OCI-LY1 (cell line): ENCODE data around the gene MUC13.

ENCODE experiments used
- H2AFZ ChIP-seq: fragments of 200-600 bp; sonication (generic), shearing (Covaris generic); 2 replicates; pipeline ENCODE4 v1.6.0; 2014; ENCODE audit warnings: antibody characterized with exemption, mild to moderate bottlenecking, low read length
- H3F3A ChIP-seq: fragments of 200-600 bp; sonication (generic), shearing (Covaris generic); 2 replicates; pipeline ENCODE4 v1.6.0; 2014; ENCODE audit warnings: mild to moderate bottlenecking, antibody characterized with exemption, low read length, moderate library complexity; ENCODE audit not compliant: insufficient read depth
- H3K27ac ChIP-seq: fragments of 200-600 bp; sonication (generic); 2 replicates; pipeline ENCODE4 v1.5.1; 2014; ENCODE audit warnings: low read length, mixed run types, mild to moderate bottlenecking, low read depth; ENCODE audit not compliant: poor library complexity, severe bottlenecking
- H3K27me3 ChIP-seq: fragments of 200-600 bp; sonication (generic); 2 replicates; pipeline ENCODE4 v1.6.0; 2014; ENCODE audit warnings: antibody characterized with exemption, mild to moderate bottlenecking, low read length, moderate library complexity; ENCODE audit not compliant: insufficient read depth
- H3K36me3 ChIP-seq: fragments of 200-600 bp; sonication (generic); 2 replicates; pipeline ENCODE4 v1.6.1; 2014; ENCODE audit warnings: mild to moderate bottlenecking, antibody characterized with exemption, low read length, moderate library complexity, mixed read lengths; ENCODE audit not compliant: insufficient read depth
- H3K4me1 ChIP-seq: fragments of 200-600 bp; sonication (generic); 2 replicates; pipeline ENCODE4 v1.5.1; 2014; ENCODE audit warnings: mild to moderate bottlenecking, low read length, moderate library complexity; ENCODE audit not compliant: insufficient read depth, severe bottlenecking
- H3K4me2 ChIP-seq: fragments of 200-600 bp; sonication (generic), shearing (Covaris generic); 2 replicates; pipeline ENCODE4 v1.6.1; 2014; ENCODE audit warnings: low read length
- H3K4me3 ChIP-seq: fragments of 200-600 bp; sonication (generic); 2 replicates; pipeline ENCODE4 v1.5.1; 2014; ENCODE audit warnings: low read length, low read depth, mild to moderate bottlenecking, mixed read lengths; ENCODE audit not compliant: poor library complexity, severe bottlenecking
- H3K79me2 ChIP-seq: fragments of 200-600 bp; shearing (Covaris generic); 2 replicates; pipeline ENCODE4 v1.6.1; 2016; ENCODE audit warnings: mixed run types, low read length, mixed read lengths; ENCODE audit not compliant: insufficient read depth
- H3K9ac ChIP-seq: fragments of 200-600 bp; sonication (generic), shearing (Covaris generic); 2 replicates; pipeline ENCODE4 v1.6.1; 2014; ENCODE audit warnings: mild to moderate bottlenecking, low read length, mixed read lengths
- H3K9me2 ChIP-seq: fragments of 200-600 bp; sonication (generic), shearing (Covaris generic); 2 replicates; pipeline ENCODE4 v1.6.1; 2014; ENCODE audit warnings: low read depth, mild to moderate bottlenecking, low read length, mixed read lengths
- H3K9me3 ChIP-seq: fragments of 200-600 bp; shearing (Covaris generic); 2 replicates; pipeline ENCODE4 v1.6.1; 2014; ENCODE audit warnings: low read length, mixed read lengths
- H4K20me1 ChIP-seq: fragments of 200-600 bp; sonication (generic), shearing (Covaris generic); 2 replicates; pipeline ENCODE4 v1.6.0; 2016; ENCODE audit warnings: mild to moderate bottlenecking, low read length; ENCODE audit not compliant: insufficient read depth
- CTCF ChIP-seq: fragments of 200-600 bp; sonication (generic), shearing (Covaris generic); IDR thresholded peaks from 2 replicates; pipeline ENCODE4 v1.5.1; 2017; ENCODE audit warnings: mild to moderate bottlenecking, antibody characterized with exemption, low read length, moderate library complexity, mixed read lengths
- EZH2 ChIP-seq: fragments of 200-600 bp; sonication (generic), shearing (Covaris generic); IDR thresholded peaks from 2 replicates; pipeline ENCODE4 v1.8.0; 2017; ENCODE audit warnings: borderline replicate concordance, mixed run types, mild to moderate bottlenecking, antibody characterized with exemption, low read length, moderate library complexity, mixed read lengths

Gene MUC13

GRCh38 chr3:124934577-124934976, at the start of gene MUC13:
Gene MUC13, minus strand, starts transcription at chr3:124934751. Its CDS starts 39 bp downstream, at chr3:124934712.
- Histone ChIP-seq H4K20me1 (no peaks in the 10 kb centered on the region), H3K9me2 (no peaks in the 10 kb centered on the region), H3K4me3 (no peak within 1 kb of the TSS), H3K9me3 (no peaks in the 10 kb centered on the region), H3K36me3 (no peaks in the 10 kb centered on the region), H3K27ac (no peak within 1 kb of the TSS), H3K4me1 (no peaks in the 10 kb centered on the region), H3K27me3 (no peaks in the 10 kb centered on the region), H2AFZ (no peak within 1 kb of the TSS), H3K4me2 (no peak within 1 kb of the TSS), H3K79me2 (no peaks in the 10 kb centered on the region), H3K9ac (no peak within 1 kb of the TSS), H3F3A (no peaks in the 10 kb centered on the region)
- no peak for TF ChIP-seq EZH2
- TF ChIP-seq CTCF = no peak

GRCh38 chr3:124982855-124983254, 48.3 kb upstream of the MUC13 start:
- H3K27me3 ChIP-seq = no peaks in the 10 kb centered on the region
- TF ChIP-seq CTCF (no peak), EZH2 (no peak)
- no peak overlapping the region for H3K4me3 ChIP-seq
- no peaks in the 10 kb centered on the region for H3K36me3 ChIP-seq
- no peak overlapping the region for H2AFZ ChIP-seq
- no peak overlapping the region for H3K27ac ChIP-seq
- no peaks in the 10 kb centered on the region for H3K9me3 ChIP-seq
- no peaks in the 10 kb centered on the region for H3K79me2 ChIP-seq
- H3K9me2 ChIP-seq = no peaks in the 10 kb centered on the region
- no peak overlapping the region for H3K4me2 ChIP-seq
- H3F3A ChIP-seq = no peaks in the 10 kb centered on the region
- no peaks in the 10 kb centered on the region for H3K4me1 ChIP-seq
- no peak overlapping the region for H3K9ac ChIP-seq
- no peaks in the 10 kb centered on the region for H4K20me1 ChIP-seq

GRCh38 chr3:124981472-124981871, 46.9 kb upstream of the MUC13 start:
- H3K4me2 ChIP-seq = no peak overlapping the region
- H3F3A ChIP-seq = no peaks in the 10 kb centered on the region
- no peaks in the 10 kb centered on the region for H3K79me2 ChIP-seq
- H2AFZ ChIP-seq = no peak overlapping the region
- TF ChIP-seq EZH2 (no peak), CTCF (no peak)
- no peak overlapping the region for H3K9ac ChIP-seq
- no peaks in the 10 kb centered on the region for H3K36me3 ChIP-seq
- H3K27ac ChIP-seq = no peak overlapping the region
- H3K4me1 ChIP-seq = no peaks in the 10 kb centered on the region
- H3K4me3 ChIP-seq = no peak overlapping the region
- H3K9me2 ChIP-seq = no peaks in the 10 kb centered on the region
- H3K27me3 ChIP-seq = no peaks in the 10 kb centered on the region
- no peaks in the 10 kb centered on the region for H4K20me1 ChIP-seq
- no peaks in the 10 kb centered on the region for H3K9me3 ChIP-seq
